WTC11 (cell line): Measurements from ENCODE around the gene SHANK3.

Source experiments
- CTCF ChIP-seq: fragments of 200-600 bp; IDR thresholded peaks from 2 replicates; pipeline ENCODE4 v1.8.0; 2022; ENCODE audit warnings: antibody characterized with exemption
- TEAD4 ChIP-seq: sonication (generic); formaldehyde crosslinking; IDR thresholded peaks from 2 replicates; pipeline ENCODE4 v1.8.0; 2022; ENCODE audit warnings: mild to moderate bottlenecking, missing genetic modification reagents

DNA sequence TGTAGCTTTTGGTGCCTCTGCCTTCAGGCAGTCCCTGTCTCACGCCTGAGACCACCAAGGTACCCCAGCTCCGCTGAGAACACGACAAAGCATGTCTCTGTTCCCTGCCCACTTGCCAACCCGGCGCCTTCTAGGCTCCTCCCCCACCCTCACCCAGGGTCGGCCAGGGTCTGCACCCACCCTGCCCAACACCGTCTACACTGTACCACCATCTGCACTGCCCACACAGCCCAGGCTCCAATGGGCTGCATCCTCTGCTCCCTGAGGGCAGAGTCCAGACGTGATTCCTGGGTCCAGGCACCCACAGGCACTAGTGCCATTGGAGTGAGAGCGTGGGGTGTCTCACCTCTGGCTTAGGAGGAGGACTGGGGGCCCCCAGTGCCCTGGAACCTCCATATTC is 42.6 kb downstream of the SHANK3 start:
- no peak for TF ChIP-seq TEAD4 (CRISPR knock-in tag)
- no peak for TF ChIP-seq CTCF
